ENCODE data around the gene TPT1. TPM values are rescaled to one million over a fixed set of nuclear protein-coding genes. Genes with fewer than 3 reads are reported as not detected.

The TPT1 gene
- total RNA-seq, 1 donor from 2014 or later: 2,360 TPM

Other genes with a start within 250 kb of the TPT1 start
- gene GTF2F2, start 220.7 kb downstream of the TPT1 start, total RNA-seq: 30.1 and 30.8 TPM in 2 replicates
- gene KCTD4, start 140.1 kb downstream of the TPT1 start, total RNA-seq: not detected in 2 replicates
- 16.0 and 16.3 TPM in 2 replicates for gene SLC25A30, start 77.2 kb upstream of the TPT1 start, total RNA-seq
- gene COG3, start 123.8 kb upstream of the TPT1 start, total RNA-seq: 22.9 and 23.2 TPM in 2 replicates

Measured in activated T-helper 1 cell treated with anti-CD3 and anti-CD28 coated beads, Interleukin-12 subunit alpha, Interleukin-12 subunit beta, Interleukin-2, Interleukin-4 antibody, amounts not matched to agents 30 ng/mL and 10 ng/mL and 1 ng/mL, durations not matched to agents 14 hours and 24 hours and 36 hours (primary cell).